ENCODE measurements around the gene STAC2.

DNA sequence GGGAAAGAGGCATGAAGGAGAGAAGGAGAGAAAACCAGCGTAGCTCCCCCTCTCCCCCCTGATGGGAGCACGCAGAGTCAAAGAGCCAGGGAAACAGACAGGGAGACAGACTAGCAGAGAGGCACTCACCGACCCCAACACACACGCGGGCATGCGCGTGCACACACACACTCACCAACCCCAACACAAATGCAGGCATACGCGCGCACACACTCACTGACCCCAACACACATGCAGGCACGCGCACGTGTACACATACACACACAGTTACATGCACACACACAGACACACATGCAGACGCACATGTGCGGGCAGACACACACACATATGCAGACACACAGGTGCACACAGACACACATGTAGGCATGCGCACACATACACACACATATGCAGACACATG, 32.8 kb downstream of the STAC2 start:
- TF ChIP-seq, protein P1, sequence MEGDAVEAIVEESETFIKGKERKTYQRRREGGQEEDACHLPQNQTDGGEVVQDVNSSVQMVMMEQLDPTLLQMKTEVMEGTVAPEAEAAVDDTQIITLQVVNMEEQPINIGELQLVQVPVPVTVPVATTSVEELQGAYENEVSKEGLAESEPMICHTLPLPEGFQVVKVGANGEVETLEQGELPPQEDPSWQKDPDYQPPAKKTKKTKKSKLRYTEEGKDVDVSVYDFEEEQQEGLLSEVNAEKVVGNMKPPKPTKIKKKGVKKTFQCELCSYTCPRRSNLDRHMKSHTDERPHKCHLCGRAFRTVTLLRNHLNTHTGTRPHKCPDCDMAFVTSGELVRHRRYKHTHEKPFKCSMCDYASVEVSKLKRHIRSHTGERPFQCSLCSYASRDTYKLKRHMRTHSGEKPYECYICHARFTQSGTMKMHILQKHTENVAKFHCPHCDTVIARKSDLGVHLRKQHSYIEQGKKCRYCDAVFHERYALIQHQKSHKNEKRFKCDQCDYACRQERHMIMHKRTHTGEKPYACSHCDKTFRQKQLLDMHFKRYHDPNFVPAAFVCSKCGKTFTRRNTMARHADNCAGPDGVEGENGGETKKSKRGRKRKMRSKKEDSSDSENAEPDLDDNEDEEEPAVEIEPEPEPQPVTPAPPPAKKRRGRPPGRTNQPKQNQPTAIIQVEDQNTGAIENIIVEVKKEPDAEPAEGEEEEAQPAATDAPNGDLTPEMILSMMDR (conservative IDR thresholded peaks at IDR 0.05), result no peak
- TF ChIP-seq EZH2 (IDR thresholded peaks at IDR 0.05; ENCODE audit: low read depth), result no peak

All from PC-9 (cell line).